H9 (cell line): ENCODE measurements around the gene FGF22. TPM values are rescaled to one million over a fixed set of nuclear protein-coding genes. Genes with fewer than 3 reads are reported as not detected.

ENCODE experiments used
- DNase-seq: peaks from one replicate; pipeline ENCODE4 v3.0.0-alpha.2; 2017
- H2AFZ ChIP-seq: one replicate; pipeline ENCODE4 v1.6.1; 2013; ENCODE audit warnings: mild to moderate bottlenecking, low read length, control low read depth, moderate library complexity
- H2AK5ac ChIP-seq: 2 replicates; pipeline ENCODE4 v1.6.1; 2013; ENCODE audit warnings: low read length, control low read depth, mixed read lengths; ENCODE audit not compliant: insufficient read length
- H2BK120ac ChIP-seq: one replicate; pipeline ENCODE4 v1.6.1; 2013; ENCODE audit warnings: low read depth, mild to moderate bottlenecking, low read length, control low read depth, inconsistent platforms; ENCODE audit not compliant: poor library complexity, severe bottlenecking
- H2BK12ac ChIP-seq: 2 replicates; pipeline ENCODE4 v1.6.1; 2013; ENCODE audit warnings: low read length, control low read depth, mixed read lengths, low read depth; ENCODE audit not compliant: insufficient read length
- H2BK15ac ChIP-seq: 2 replicates; pipeline ENCODE4 v1.6.1; 2013; ENCODE audit warnings: low read depth, low read length, control low read depth
- H2BK20ac ChIP-seq: one replicate; pipeline ENCODE4 v1.6.1; 2013; ENCODE audit warnings: low read depth, mild to moderate bottlenecking, low read length, control low read depth, inconsistent platforms; ENCODE audit not compliant: poor library complexity, severe bottlenecking
- H2BK5ac ChIP-seq: 2 replicates; pipeline ENCODE4 v1.6.1; 2013; ENCODE audit warnings: low read length, control low read depth, mixed read lengths; ENCODE audit not compliant: insufficient read length
- H3K14ac ChIP-seq: 2 replicates; pipeline ENCODE4 v1.6.1; 2013; ENCODE audit warnings: low read length, control low read depth; ENCODE audit not compliant: insufficient read depth
- H3K18ac ChIP-seq: 2 replicates; pipeline ENCODE4 v1.6.1; 2013; ENCODE audit warnings: low read depth, mild to moderate bottlenecking, mixed read lengths, low read length, control low read depth; ENCODE audit not compliant: insufficient read length
- H3K23ac ChIP-seq: 2 replicates; pipeline ENCODE4 v1.6.1; 2013; ENCODE audit warnings: low read length, control low read depth, mixed read lengths, low read depth; ENCODE audit not compliant: insufficient read length
- H3K23me2 ChIP-seq: 2 replicates; pipeline ENCODE4 v1.6.1; 2013; ENCODE audit warnings: low read depth, mild to moderate bottlenecking, mixed read lengths, low read length, control low read depth; ENCODE audit not compliant: insufficient read length, poor library complexity, severe bottlenecking
- H3K27ac ChIP-seq: 2 replicates; pipeline ENCODE4 v1.5.1; 2013; ENCODE audit warnings: low read length, control low read depth, mixed read lengths, low read depth; ENCODE audit not compliant: insufficient read length
- H3K27me3 ChIP-seq: 2 replicates; pipeline ENCODE4 v1.6.1; 2013; ENCODE audit warnings: low read length, control low read depth, inconsistent platforms; ENCODE audit not compliant: insufficient read depth
- H3K4ac ChIP-seq: 2 replicates; pipeline ENCODE4 v1.6.1; 2013; ENCODE audit warnings: low read depth, mild to moderate bottlenecking, control low read depth, inconsistent platforms, low read length, moderate library complexity
- H3K4me1 ChIP-seq: 2 replicates; pipeline ENCODE4 v1.6.1; 2013; ENCODE audit warnings: low read length, control low read depth, inconsistent platforms; ENCODE audit not compliant: insufficient read depth
- H3K4me2 ChIP-seq: 2 replicates; pipeline ENCODE4 v1.6.1; 2013; ENCODE audit warnings: low read length, control low read depth, mixed read lengths; ENCODE audit not compliant: insufficient read length, insufficient read depth
- H3K56ac ChIP-seq: 2 replicates; pipeline ENCODE4 v1.6.1; 2013; ENCODE audit warnings: low read depth, mild to moderate bottlenecking, mixed read lengths, low read length, control low read depth; ENCODE audit not compliant: insufficient read length
- H3K79me1 ChIP-seq: 2 replicates; pipeline ENCODE4 v1.6.1; 2013; ENCODE audit warnings: low read depth, mild to moderate bottlenecking, moderate library complexity, low read length, control low read depth, inconsistent platforms; ENCODE audit not compliant: insufficient read depth, poor library complexity, severe bottlenecking
- H3K79me2 ChIP-seq: 2 replicates; pipeline ENCODE4 v1.6.1; 2013; ENCODE audit warnings: low read length, control low read depth, inconsistent platforms; ENCODE audit not compliant: insufficient read depth
- H3K9ac ChIP-seq: 2 replicates; pipeline ENCODE4 v1.6.1; 2013; ENCODE audit warnings: low read length, control low read depth, mixed read lengths; ENCODE audit not compliant: insufficient read length; ENCODE audit errors: extremely low read depth
- H3K9me3 ChIP-seq: one replicate; pipeline ENCODE4 v1.6.1; 2013; ENCODE audit warnings: low read depth, low read length, inconsistent platforms; ENCODE audit not compliant: control insufficient read depth
- H3T11ph ChIP-seq: one replicate; pipeline ENCODE4 v1.6.1; 2013; ENCODE audit warnings: mild to moderate bottlenecking, low read length, control low read depth, inconsistent platforms
- H4K20me1 ChIP-seq: one replicate; pipeline ENCODE4 v1.6.1; 2013; ENCODE audit not compliant: control insufficient read depth, insufficient read length, insufficient read depth
- H4K5ac ChIP-seq: 2 replicates; pipeline ENCODE4 v1.6.1; 2013; ENCODE audit warnings: low read depth, mild to moderate bottlenecking, mixed read lengths, low read length, control low read depth; ENCODE audit not compliant: insufficient read length
- H4K8ac ChIP-seq: replicated peaks from 2 replicates; pipeline ENCODE4 v1.6.1; 2013; ENCODE audit warnings: low read length, control low read depth, mixed read lengths, low read depth; ENCODE audit not compliant: insufficient read length
- H4K91ac ChIP-seq: 2 replicates; pipeline ENCODE4 v1.6.1; 2013; ENCODE audit warnings: low read depth, mild to moderate bottlenecking, moderate library complexity, mixed read lengths, low read length, control low read depth; ENCODE audit not compliant: insufficient read length
- H3K27ac Mint-ChIP-seq, 3 experiments: 2 replicates in 2 of 3; 3 replicates in 1 of 3; pipeline ENCODE4 v1.8.0; 2020 to 2021; ENCODE audit warnings: mixed read lengths in 3 of 3, mild to moderate bottlenecking in 1 of 3, moderate library complexity in 1 of 3
- H3K27me3 Mint-ChIP-seq: 2 replicates; pipeline ENCODE4 v1.8.0; 2021; ENCODE audit warnings: low read depth, mild to moderate bottlenecking, moderate library complexity, mixed read lengths
- H3K36me3 Mint-ChIP-seq, 3 experiments: 2 replicates in 2 of 3; 3 replicates in 1 of 3; pipeline ENCODE4 v1.8.0; 2020 to 2021; ENCODE audit warnings: low read depth in 3 of 3, mixed read lengths in 3 of 3; ENCODE audit not compliant: insufficient read depth in 1 of 3
- H3K4me1 Mint-ChIP-seq, 2 experiments: 2 replicates each; pipeline ENCODE4 v1.8.0; 2020; ENCODE audit warnings: mixed read lengths in 2 of 2
- H3K4me3 Mint-ChIP-seq, 2 experiments: 2 replicates in 1 of 2; 3 replicates in 1 of 2; pipeline ENCODE4 v1.8.0; 2020 to 2021; ENCODE audit warnings: mild to moderate bottlenecking in 2 of 2, mixed read lengths in 2 of 2, moderate library complexity in 1 of 2
- H3K9me3 Mint-ChIP-seq, 2 experiments: 2 replicates in 1 of 2; 3 replicates in 1 of 2; pipeline ENCODE4 v1.8.0; 2020; ENCODE audit warnings: mild to moderate bottlenecking in 2 of 2, mixed read lengths in 2 of 2, moderate library complexity in 1 of 2
- WGBS: extraction: QIAGEN DNeasy Blood & Tissue Kit; methylation state at CpG from one replicate; pipeline ENCODE4 v1.1.7; 2013; ENCODE audit warnings: missing lambda C conversion rate, low lambda C conversion rate, mixed read lengths; ENCODE audit not compliant: insufficient read length; ENCODE audit errors: extremely low coverage; 5-methylcytosine and 5-hydroxymethylcytosine counted together
- total RNA-seq: library from RNA; stranded (reverse); gene quantifications from 2 replicates; pipeline ENCODE4 v1.2.1, GENCODE V29; 2021
- TF ChIP-seq, protein P1 (sequence below): fragments of 200-600 bp; sonication (generic); conservative IDR thresholded peaks from 3 replicates; pipeline ENCODE4 v1.8.0; 2021; ENCODE audit warnings: antibody characterized with exemption, mild to moderate bottlenecking

FGF22 gene
- total RNA-seq, 1 experiment from 2014 or later = 0.72 TPM

GRCh38 chr19:662962-663681, 23.4 kb downstream of the FGF22 start, which contains the start of gene RNF126:
Gene RNF126 (minus strand): TSS chr19:663214. CDS start chr19:663121, 93 bp downstream.
- H3K9me3 Mint-ChIP-seq = peaks cover 4 to 10% of the 10 kb centered on the region in 2 experiments; a peak in 3 of 5 replicates
- H4K5ac ChIP-seq = no peak within 1 kb of the TSS
- peaks cover 44% of the 10 kb centered on the region; the same call in 1 of the 2 replicates for H3K79me2 ChIP-seq
- no peak within 1 kb of the TSS for H3T11ph ChIP-seq
- no CpG with 5 or more reads among the region's 97 CpGs for WGBS
- peak within 1 kb of the TSS; percentile 69 for H3K4me2 ChIP-seq
- no peaks in the 10 kb centered on the region for H3K9me3 ChIP-seq
- H3K56ac ChIP-seq = no peak within 1 kb of the TSS
- peak within 1 kb of the TSS; percentile 71 for H3K14ac ChIP-seq
- no peak within 1 kb of the TSS for H4K8ac ChIP-seq
- H3K27me3 Mint-ChIP-seq = peaks cover 19% of the 10 kb centered on the region
- H3K4me1 ChIP-seq = no peaks in the 10 kb centered on the region; the same call in 1 of the 2 replicates
- no peak within 1 kb of the TSS for H2BK120ac ChIP-seq
- peak within 1 kb of the TSS in 1 of 3 experiments; percentile 53; a peak in 1 of 7 replicates for H3K27ac Mint-ChIP-seq
- peaks cover 2% of the 10 kb centered on the region for H3K79me1 ChIP-seq
- peaks cover 0 to 2% (median 0%) of the 10 kb centered on the region in 3 experiments; a peak in 3 of 7 replicates for H3K36me3 Mint-ChIP-seq
- H3K4me3 Mint-ChIP-seq = peak within 1 kb of the TSS; percentile 76 to 85
- peak within 1 kb of the TSS; percentile 73 for H3K9ac ChIP-seq
- no peak within 1 kb of the TSS for H3K18ac ChIP-seq
- H2AFZ ChIP-seq = no peak within 1 kb of the TSS
- no peak within 1 kb of the TSS for H2BK12ac ChIP-seq
- peaks cover 13 to 18% of the 10 kb centered on the region in 2 experiments for H3K4me1 Mint-ChIP-seq
- no peak within 1 kb of the TSS for H3K23ac ChIP-seq
- H4K91ac ChIP-seq = no peak within 1 kb of the TSS
- no peak within 1 kb of the TSS for H3K27ac ChIP-seq
- H2BK20ac ChIP-seq = no peak within 1 kb of the TSS
- H3K4ac ChIP-seq = no peak within 1 kb of the TSS
- no peak within 1 kb of the TSS for H2BK5ac ChIP-seq
- no peak within 1 kb of the TSS for H2BK15ac ChIP-seq
- peaks cover 6% of the 10 kb centered on the region for H4K20me1 ChIP-seq
- TF ChIP-seq, protein P1, sequence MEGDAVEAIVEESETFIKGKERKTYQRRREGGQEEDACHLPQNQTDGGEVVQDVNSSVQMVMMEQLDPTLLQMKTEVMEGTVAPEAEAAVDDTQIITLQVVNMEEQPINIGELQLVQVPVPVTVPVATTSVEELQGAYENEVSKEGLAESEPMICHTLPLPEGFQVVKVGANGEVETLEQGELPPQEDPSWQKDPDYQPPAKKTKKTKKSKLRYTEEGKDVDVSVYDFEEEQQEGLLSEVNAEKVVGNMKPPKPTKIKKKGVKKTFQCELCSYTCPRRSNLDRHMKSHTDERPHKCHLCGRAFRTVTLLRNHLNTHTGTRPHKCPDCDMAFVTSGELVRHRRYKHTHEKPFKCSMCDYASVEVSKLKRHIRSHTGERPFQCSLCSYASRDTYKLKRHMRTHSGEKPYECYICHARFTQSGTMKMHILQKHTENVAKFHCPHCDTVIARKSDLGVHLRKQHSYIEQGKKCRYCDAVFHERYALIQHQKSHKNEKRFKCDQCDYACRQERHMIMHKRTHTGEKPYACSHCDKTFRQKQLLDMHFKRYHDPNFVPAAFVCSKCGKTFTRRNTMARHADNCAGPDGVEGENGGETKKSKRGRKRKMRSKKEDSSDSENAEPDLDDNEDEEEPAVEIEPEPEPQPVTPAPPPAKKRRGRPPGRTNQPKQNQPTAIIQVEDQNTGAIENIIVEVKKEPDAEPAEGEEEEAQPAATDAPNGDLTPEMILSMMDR = no peak
- no peaks in the 10 kb centered on the region for H3K27me3 ChIP-seq
- DNase-seq = peak; percentile 91
- H3K23me2 ChIP-seq = peaks cover 7% of the 10 kb centered on the region
- no peak within 1 kb of the TSS for H2AK5ac ChIP-seq
